Kidney (tissue), 14 donors: Measurements from ENCODE around the gene PHLDA1. TPM values are rescaled to one million over a fixed set of nuclear protein-coding genes. Genes with fewer than 3 reads are reported as not detected.

ENCODE experiments used
- DNase-seq, 5 donors: peaks; one replicate each; pipeline ENCODE4 v3.0.0-alpha.2; 2013 to 2020
- FAIRE-seq: peaks from 2 replicates; lab custom pipeline; 2012; peaks lifted over from hg19 to GRCh38; lab: Jason Lieb, UNC
- H3K27ac ChIP-seq, 2 donors: one replicate each; pipeline ENCODE4 v1.7.0; 2013; ENCODE audit warnings: low read depth in 2 of 2, low read length in 2 of 2, inconsistent platforms in 1 of 2
- H3K27me3 ChIP-seq: one replicate; pipeline ENCODE4 v1.7.1; 2013; ENCODE audit warnings: low read length, inconsistent platforms; ENCODE audit not compliant: control insufficient read depth, insufficient read depth
- H3K36me3 ChIP-seq, 3 donors: one replicate each; pipeline versions ENCODE4 v1.7.0 to v1.7.1; 2013; ENCODE audit warnings: low read length in 3 of 3, control low read depth in 1 of 3, inconsistent platforms in 1 of 3; ENCODE audit not compliant: insufficient read depth in 3 of 3, control insufficient read depth in 2 of 3
- H3K4me1 ChIP-seq, 3 donors: one replicate each; pipeline versions ENCODE4 v1.7.0 to v1.7.1; 2013; ENCODE audit warnings: low read length in 3 of 3, inconsistent platforms in 1 of 3, low read depth in 1 of 3; ENCODE audit not compliant: control insufficient read depth in 2 of 3, insufficient read depth in 2 of 3
- H3K4me3 ChIP-seq, 3 donors: one replicate each; pipeline versions ENCODE4 v1.7.0 to v1.8.1; 2013; ENCODE audit warnings: low read length in 3 of 3, control low read depth in 1 of 3, inconsistent platforms in 1 of 3
- H3K9ac ChIP-seq, 3 donors: one replicate each; pipeline versions ENCODE4 v1.7.0 to v1.7.1; 2013; ENCODE audit warnings: low read length in 3 of 3, control low read depth in 1 of 3, inconsistent platforms in 1 of 3
- H3K9me3 ChIP-seq, 3 donors: one replicate each; pipeline versions ENCODE4 v1.7.0 to v1.7.1; 2013; ENCODE audit warnings: low read length in 3 of 3, control low read depth in 1 of 3, inconsistent platforms in 1 of 3; ENCODE audit not compliant: control insufficient read depth in 2 of 3, insufficient read depth in 1 of 3
- CTCF ChIP-seq: IDR thresholded peaks from 3 replicates; pipeline ENCODE4 v1.5.1; 2012; ENCODE audit warnings: mild to moderate bottlenecking, moderate library complexity, borderline replicate concordance; ENCODE audit not compliant: insufficient read depth; ENCODE audit errors: extremely low read depth
- intact Hi-C: fragments of 100-400 bp; cut with DNase I; formaldehyde crosslinking; loops from one replicate; pipeline ENCODE4 v1.11.1; 2022
- polyA plus RNA-seq: library from polyadenylated mRNA; stranded (reverse); fragments of 350-450 nt; fragmentation: Illumina TruSeq; extraction: RNeasy Lipid Tissue Mini Kit (QIAGEN cat#74804); gene quantifications from one replicate; pipeline ENCODE4 v1.2.3, GENCODE V29; 2014; ENCODE audit warnings: low read depth, low replicate concordance; ENCODE audit not compliant: insufficient read depth
- total RNA-seq: library from RNA; stranded (reverse); fragmentation: NEBNext Ultra II Directional; extraction: Animal tissue kit (Norgen Biotek cat#: 25700); gene quantifications from one replicate; pipeline ENCODE4 v1.2.1, GENCODE V29; 2021
- donor health status: control.
- donor health status: control.
- donor health status: control.
- donor health status: control.
- donor health status: control.
- donor health status: DM: yes; HTN: yes; CAD: no.
- donor health status: Normal renal cell carcinoma (clear cell type).

PHLDA1 gene
- total and polyA plus RNA-seq, 2 donors from 2014 or later, result 9.5 to 15.3 TPM

- FAIRE-seq (no peak), DNase-seq (peak in 4 of 5 donors; percentile 81 to 88 (median 86))
- Histone ChIP-seq H3K27ac (no peak overlapping the region), H3K9me3 (no peaks in the 10 kb centered on the region), H3K27me3 (no peaks in the 10 kb centered on the region), H3K4me1 (no peaks in the 10 kb centered on the region), H3K9ac (no peak overlapping the region), H3K36me3 (no peaks in the 10 kb centered on the region), H3K4me3 (no peak overlapping the region)
- no peak for TF ChIP-seq CTCF
- intact Hi-C loops, result no loop called here
Observed at GRCh38 chr12:76012644-76013043, 18.9 kb downstream of the PHLDA1 start.

- no peak for TF ChIP-seq CTCF
- DNase-seq (no peak), FAIRE-seq (no peak)
- no peaks in the 10 kb centered on the region for H3K36me3 ChIP-seq
- H3K27me3 ChIP-seq, result no peaks in the 10 kb centered on the region
- H3K9me3 ChIP-seq, result peaks cover 0 to 2% (median 0%) of the 10 kb centered on the region in 3 donors
- H3K4me3 ChIP-seq, result no peak overlapping the region
- H3K4me1 ChIP-seq, result no peaks in the 10 kb centered on the region
- H3K9ac ChIP-seq, result no peak overlapping the region
- intact Hi-C loops, result no loop called here
- H3K27ac ChIP-seq, result peak overlapping the region in 1 of 2 donors; percentile 38
Observed at GRCh38 chr12:76010732-76011458, 20.7 kb downstream of the PHLDA1 start.

- Histone ChIP-seq H3K9me3 (peaks cover 0 to 2% (median 0%) of the 10 kb centered on the region in 3 donors), H3K9ac (no peak overlapping the region), H3K4me3 (no peak overlapping the region), H3K36me3 (no peaks in the 10 kb centered on the region), H3K27ac (no peak overlapping the region), H3K4me1 (no peaks in the 10 kb centered on the region), H3K27me3 (no peaks in the 10 kb centered on the region)
- intact Hi-C loops, result no loop called here
- TF ChIP-seq CTCF, result no peak
- FAIRE-seq (no peak), DNase-seq (no peak)
Observed at GRCh38 chr12:76008428-76008827, 23.1 kb downstream of the PHLDA1 start.
